OCI-LY1 (cell line): Measurements from ENCODE around the gene PKD1.
"Not testable (repeated sequence)": the region's sequence is repeated elsewhere in the genome, so short reads cannot be mapped to it uniquely, and the experiment has no call there.

Source experiments
- EZH2 ChIP-seq: fragments of 200-600 bp; sonication (generic), shearing (Covaris generic); IDR thresholded peaks from 2 replicates; pipeline ENCODE4 v1.8.0; 2017; ENCODE audit warnings: borderline replicate concordance, mixed run types, mild to moderate bottlenecking, antibody characterized with exemption, low read length, moderate library complexity, mixed read lengths
- TF ChIP-seq, protein P1 (sequence below): fragments of 200-600 bp; sonication (generic), shearing (Covaris generic); IDR thresholded peaks from 2 replicates; pipeline ENCODE4 v1.5.1; 2017; ENCODE audit warnings: mild to moderate bottlenecking, antibody characterized with exemption, low read length, moderate library complexity, mixed read lengths

GRCh38 chr16:2122934-2123683, 12.6 kb downstream of the PKD1 start:
- not testable (repeated sequence) for TF ChIP-seq EZH2
- TF ChIP-seq, protein P1, sequence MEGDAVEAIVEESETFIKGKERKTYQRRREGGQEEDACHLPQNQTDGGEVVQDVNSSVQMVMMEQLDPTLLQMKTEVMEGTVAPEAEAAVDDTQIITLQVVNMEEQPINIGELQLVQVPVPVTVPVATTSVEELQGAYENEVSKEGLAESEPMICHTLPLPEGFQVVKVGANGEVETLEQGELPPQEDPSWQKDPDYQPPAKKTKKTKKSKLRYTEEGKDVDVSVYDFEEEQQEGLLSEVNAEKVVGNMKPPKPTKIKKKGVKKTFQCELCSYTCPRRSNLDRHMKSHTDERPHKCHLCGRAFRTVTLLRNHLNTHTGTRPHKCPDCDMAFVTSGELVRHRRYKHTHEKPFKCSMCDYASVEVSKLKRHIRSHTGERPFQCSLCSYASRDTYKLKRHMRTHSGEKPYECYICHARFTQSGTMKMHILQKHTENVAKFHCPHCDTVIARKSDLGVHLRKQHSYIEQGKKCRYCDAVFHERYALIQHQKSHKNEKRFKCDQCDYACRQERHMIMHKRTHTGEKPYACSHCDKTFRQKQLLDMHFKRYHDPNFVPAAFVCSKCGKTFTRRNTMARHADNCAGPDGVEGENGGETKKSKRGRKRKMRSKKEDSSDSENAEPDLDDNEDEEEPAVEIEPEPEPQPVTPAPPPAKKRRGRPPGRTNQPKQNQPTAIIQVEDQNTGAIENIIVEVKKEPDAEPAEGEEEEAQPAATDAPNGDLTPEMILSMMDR = not testable (repeated sequence)
